GM18861 (cell line): ENCODE measurements around the gene B3GAT3.
A peak's percentile ranks its signal among the peaks of the same experiment; 100 is the strongest.
"Not testable (repeated sequence)": the region's sequence is repeated elsewhere in the genome, so short reads cannot be mapped to it uniquely, and the experiment has no call there.

Experiments used
- ATAC-seq: cut with Tn5 transposase; IDR thresholded peaks from one replicate; pipeline ENCODE4 v1.9.1; 2021; ENCODE audit not compliant: unreplicated experiment

Gene B3GAT3

GRCh38 chr11:62580959-62581715 is 40.6 kb downstream of the B3GAT3 start:
- no peak for ATAC-seq

GRCh38 chr11:62579252-62579651 is 42.5 kb downstream of the B3GAT3 start:
- no peak for ATAC-seq

GRCh38 chr11:62578541-62578940 is 43.2 kb downstream of the B3GAT3 start:
- no peak for ATAC-seq

- no peak for ATAC-seq
Observed at GRCh38 chr11:62577046-62577714, 44.6 kb downstream of the B3GAT3 start.

GRCh38 chr11:62575837-62576236 is 45.9 kb downstream of the B3GAT3 start:
- no peak for ATAC-seq

- no peak for ATAC-seq
Observed at GRCh38 chr11:62575156-62575555, 46.6 kb downstream of the B3GAT3 start.

GRCh38 chr11:62574363-62575071 is 47.3 kb downstream of the B3GAT3 start:
- peak; percentile 3 for ATAC-seq

GRCh38 chr11:62573592-62574362 is 48.0 kb downstream of the B3GAT3 start, which contains the start of gene EEF1G:
Gene EEF1G, minus strand, starts transcription at chr11:62573891. Its CDS starts 49 bp downstream, at chr11:62573842.
- ATAC-seq, result peak; percentile 85

- ATAC-seq, result no peak
Observed at GRCh38 chr11:62573006-62573591, 48.7 kb downstream of the B3GAT3 start.

- no peak for ATAC-seq
Observed at GRCh38 chr11:62572431-62572830, 49.4 kb downstream of the B3GAT3 start.

- not testable (repeated sequence) for ATAC-seq
Observed at GRCh38 chr11:62571493-62571892, 50.3 kb downstream of the B3GAT3 start.

- not testable (repeated sequence) for ATAC-seq
Observed at GRCh38 chr11:62570903-62571302, 50.9 kb downstream of the B3GAT3 start.

GRCh38 chr11:62569611-62570010 is 52.2 kb downstream of the B3GAT3 start:
- no peak for ATAC-seq

- ATAC-seq, result no peak
Observed at GRCh38 chr11:62567018-62567633, 54.7 kb downstream of the B3GAT3 start.

GRCh38 chr11:62566247-62566646 is 55.5 kb downstream of the B3GAT3 start:
- ATAC-seq, result no peak
